GM18526 (cell line): Measurements from ENCODE around the gene CMTR2.

Experiments
- POLR2A ChIP-seq: IDR thresholded peaks from 3 replicates; pipeline ENCODE4 v1.6.1; 2011; ENCODE audit not compliant: insufficient read length; ENCODE audit errors: extremely low read depth

CMTR2 gene

GRCh38 chr16:71247478-71247877 lies 41.7 kb downstream of the CMTR2 start:
- TF ChIP-seq POLR2A = no peak

- TF ChIP-seq POLR2A = no peak
These were observed 42.9 kb downstream of the CMTR2 start for GRCh38 chr16:71246309-71246708.

- TF ChIP-seq POLR2A = no peak
These were observed 44.7 kb downstream of the CMTR2 start for GRCh38 chr16:71244521-71244920.

- no peak for TF ChIP-seq POLR2A
These were observed 46.6 kb downstream of the CMTR2 start for GRCh38 chr16:71242601-71243000.

- no peak for TF ChIP-seq POLR2A
These were observed 47.2 kb downstream of the CMTR2 start for GRCh38 chr16:71242036-71242435.
